Non-pigmented ciliary epithelial cell (primary cell): ENCODE data around the gene PRRT4.

ENCODE experiments used
- DNase-seq: peaks from one replicate; pipeline ENCODE4 v3.0.0-alpha.2; 2010; ENCODE audit warnings: low read depth

PRRT4 gene

DNA sequence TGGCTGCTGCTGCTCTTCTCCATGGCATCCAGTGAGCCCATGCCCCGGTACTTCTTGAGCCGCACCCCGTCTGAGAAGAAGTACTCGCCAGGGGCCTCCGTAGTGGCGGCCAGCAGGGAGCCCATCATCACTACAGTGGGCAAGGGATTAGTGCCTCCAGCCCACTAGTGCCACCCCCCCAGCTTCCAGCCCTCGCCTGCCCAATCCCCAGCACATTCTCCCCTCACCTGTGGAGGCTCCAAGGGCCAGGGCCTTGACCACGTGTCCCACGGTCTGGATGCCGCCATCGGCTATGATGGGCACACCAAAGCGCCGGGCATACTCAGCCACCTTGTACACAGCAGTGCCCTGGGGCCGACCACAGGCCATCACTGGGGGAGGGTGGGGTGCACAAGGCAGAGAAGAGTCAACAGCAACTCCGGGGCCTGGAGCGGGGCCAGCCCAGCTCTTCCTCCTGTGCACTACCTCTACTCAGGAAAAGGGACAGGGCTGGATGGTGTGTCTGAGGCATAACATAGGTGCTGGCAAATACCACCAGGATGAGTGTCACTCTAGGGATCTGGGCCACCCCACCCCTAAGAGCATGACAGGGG, 33.5 kb upstream of the PRRT4 start:
- no peak for DNase-seq

DNA sequence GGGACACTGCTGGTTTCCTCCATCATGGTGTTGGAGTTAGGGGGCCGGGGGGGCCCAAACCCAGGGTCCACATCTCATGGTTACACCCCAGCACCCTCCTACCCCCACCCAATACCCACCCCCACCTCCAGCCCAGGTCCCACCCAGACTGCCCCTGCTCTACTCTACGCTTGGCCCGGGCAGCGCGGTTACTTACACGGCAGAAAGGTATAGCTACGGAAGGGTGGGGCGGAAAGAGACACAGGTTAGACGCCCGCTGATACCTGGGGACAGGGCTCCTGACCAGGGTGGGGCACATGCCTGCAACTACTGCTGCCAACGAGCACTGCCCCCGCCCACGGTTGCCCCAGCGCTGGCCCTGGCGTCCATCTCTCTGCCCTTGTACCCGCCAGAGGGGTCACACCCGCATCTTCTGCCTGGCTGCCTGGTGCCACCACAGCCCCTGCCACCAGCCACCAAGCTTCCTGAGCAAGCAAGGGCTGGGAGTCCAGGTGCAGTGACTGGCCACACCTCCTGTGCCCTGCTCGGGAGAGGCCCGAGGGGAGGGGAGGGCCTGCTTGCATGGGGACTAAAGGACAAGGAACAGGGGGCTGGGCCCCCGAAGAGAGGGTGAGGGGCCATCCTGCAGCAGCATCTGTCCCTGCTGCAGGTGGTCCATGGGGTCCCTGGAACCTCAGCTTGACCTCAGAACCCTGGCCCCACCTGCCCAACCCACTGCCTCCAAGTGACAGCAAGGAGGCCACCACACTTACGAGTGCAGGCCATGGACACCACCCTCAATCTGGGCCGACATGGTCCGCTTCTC, 32.2 kb upstream of the PRRT4 start:
- DNase-seq = no peak

DNA sequence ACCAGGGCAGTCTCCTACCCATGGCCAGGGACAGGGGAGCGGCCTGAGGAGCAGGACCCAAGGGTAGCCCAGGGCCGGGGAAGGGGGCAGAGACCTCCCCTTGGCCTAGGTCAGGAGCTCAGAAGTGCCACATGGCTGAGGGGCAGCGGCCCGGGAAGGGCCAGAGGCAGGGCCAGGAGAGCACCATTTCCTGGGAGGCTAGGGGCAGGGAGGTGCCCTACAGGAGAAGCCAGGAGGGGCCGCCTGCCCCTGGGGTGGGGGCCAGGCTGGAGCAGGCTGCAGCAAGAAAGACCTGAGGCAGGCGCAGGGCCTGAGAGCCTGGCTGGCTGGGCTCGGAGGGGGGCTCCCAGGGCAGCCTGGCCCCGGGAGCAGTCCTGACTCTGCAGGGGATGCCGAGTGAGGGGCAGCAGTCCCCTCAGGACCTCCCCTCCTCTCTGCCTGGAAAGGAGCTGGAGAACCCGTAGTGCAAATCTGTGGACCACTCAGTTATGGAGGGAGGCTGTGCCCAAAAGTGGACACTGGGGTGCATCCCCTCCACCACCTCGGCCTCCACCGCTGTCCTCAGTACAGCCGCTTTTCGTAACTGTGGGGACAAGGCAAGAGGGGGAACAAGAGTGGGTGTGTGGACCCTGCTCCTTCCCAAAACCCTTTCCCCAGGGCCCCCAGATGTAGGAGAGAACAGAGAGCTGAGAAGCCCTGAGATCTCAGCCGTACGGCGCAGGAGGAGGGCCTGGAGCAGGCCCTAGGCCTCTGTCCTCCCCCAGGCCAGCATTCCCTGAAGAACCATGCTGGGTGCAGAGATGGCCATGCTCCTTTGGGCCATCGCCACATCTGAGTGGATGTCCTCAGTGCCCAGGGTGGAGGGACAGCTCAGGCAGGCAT, 31.2 kb upstream of the PRRT4 start:
- DNase-seq = no peak

GRCh38 chr7:128391805-128392204, 30.3 kb upstream of the PRRT4 start:
- no peak for DNase-seq

DNA sequence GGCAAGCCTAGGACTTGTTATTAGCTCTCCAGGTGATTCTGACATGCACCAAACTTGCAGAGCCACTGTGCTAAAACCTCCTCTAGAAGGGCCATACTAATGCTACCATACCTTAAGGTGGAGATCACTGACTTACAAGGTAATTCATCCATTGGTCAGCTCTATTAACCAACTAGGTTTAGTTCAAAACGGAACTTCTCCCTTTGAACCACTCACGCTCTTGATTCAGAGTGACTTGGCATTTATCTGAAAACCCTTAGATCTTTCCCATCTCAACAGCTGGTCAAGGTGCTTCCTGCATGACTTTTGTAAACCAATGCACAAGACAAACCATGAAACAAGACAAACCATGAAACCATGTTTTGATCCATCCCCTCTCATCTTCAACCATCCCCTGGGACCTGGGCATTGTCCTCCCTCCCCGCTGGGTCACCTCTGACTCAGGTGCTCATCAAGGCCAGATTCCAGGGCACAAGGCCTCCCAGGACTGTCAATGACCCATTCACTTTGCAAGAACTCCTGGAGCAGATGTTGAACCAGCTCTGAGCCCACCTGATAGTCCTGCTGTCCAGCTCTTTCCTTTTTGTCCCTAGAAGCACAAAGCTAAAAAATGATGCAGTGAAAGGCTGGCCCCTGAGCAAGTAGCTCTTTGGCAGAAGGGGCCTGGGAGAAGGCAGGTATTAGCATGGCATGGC, 29.5 kb upstream of the PRRT4 start:
- no peak for DNase-seq

GRCh38 chr7:128389618-128390329, 28.3 kb upstream of the PRRT4 start:
- DNase-seq = no peak

DNA sequence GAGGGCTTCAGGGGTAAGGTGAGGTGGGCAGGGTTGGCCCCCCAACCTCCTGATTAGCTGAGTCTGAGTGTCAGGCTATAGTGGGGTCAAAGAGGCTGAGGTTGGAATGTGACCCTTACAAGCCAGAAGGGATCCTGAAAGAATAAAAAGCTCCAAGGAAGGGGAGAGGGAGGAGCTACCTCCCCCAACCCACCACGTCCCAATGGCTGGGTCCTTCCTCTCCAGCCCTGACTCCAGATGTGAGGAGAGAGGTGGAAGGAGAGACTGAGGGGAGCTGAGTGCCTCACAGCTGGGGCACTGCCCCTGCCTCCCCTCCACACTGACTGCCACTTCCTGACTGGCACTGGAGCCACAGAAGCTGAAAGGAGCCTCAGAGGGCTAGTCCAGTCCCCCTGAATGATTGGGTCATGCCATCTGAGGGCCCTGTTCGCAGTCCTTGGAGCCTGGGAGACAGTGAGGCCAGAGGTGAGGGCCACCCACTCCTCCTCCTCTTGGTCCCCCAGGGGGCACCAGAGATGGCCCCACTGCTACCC, 27.7 kb upstream of the PRRT4 start:
- DNase-seq = no peak

DNA sequence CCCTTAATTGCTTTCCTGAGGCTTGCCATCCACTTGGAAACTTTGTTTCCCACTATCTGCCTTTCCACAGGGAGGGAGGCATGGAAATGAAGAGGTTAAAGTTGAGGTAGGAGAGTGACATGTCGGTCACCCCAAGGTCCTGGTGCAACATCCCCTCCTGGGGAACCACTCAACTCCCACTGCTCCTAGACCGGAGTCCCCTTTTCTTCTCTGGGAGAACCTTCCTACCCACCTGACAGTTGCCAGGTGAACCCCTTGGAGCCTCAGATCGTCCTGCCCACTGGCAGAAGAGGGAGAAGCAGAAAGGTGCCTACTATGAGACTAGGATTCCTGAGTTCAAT, 26.6 kb upstream of the PRRT4 start:
- DNase-seq = no peak

DNA sequence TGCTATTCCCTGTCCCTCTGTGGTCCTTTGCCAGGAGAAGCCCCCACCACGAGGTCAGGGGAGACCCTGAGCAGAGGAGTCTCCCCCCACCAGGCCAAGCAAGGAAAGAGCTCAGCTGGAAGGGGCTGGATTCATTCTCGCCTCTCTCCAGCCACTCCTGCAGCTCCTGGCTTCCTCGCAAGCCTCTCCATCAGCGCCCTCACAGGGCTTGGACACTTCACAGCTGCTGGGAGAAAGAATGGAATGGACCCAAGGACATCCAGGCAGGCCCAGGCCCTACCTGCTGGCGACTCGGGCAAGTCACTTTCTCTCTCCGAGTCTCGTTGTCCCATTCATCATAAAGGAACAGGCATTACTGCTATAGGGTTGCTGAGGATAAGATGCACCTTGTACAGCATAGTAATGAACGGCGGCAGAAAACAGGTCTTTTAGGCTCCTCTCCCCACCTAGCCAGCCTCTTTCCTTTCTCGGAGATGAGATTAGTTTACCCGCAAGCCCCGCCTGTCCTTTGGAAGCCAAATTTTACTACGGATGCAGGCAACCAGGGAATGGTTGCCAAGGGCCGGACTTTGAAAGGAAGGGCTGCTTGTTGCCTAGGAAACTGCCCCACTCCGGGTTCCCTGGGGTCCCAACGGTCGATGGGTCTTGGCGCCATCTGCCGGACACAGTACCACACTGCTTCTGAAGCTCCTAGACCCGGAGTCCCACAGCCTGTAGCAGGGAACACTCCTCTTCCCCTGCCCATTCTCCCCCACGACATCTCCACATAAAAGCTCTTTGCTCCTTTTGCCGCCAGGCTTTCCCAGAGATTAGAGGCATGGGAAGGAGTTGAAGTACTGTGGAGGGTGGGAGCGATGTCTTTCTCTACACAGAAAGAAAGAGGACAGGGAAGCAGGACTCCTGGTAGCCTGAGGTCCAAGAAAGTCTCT, 26.0 kb upstream of the PRRT4 start:
- no peak for DNase-seq

GRCh38 chr7:128385988-128386925, 24.8 kb upstream of the PRRT4 start:
- no peak for DNase-seq

DNA sequence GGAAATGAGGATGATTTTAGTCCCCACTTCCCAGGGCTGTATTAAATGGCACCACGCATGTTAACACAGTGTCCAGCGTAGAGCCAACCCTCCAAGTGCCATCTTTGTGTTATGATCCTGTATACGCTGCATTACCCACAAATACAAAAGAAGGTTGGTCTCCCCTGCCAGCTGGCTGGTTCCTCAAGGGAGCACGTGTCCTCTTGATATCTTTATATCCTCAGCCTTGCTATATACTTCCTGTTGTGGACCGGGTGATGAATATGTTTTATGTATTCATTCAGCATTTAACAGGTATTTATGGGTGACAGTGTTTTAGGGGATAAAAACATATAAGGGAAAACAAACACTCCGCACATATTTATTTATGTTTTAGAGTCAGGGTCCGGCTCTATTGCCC, 23.2 kb upstream of the PRRT4 start:
- no peak for DNase-seq

- no peak for DNase-seq
These were observed 22.3 kb upstream of the PRRT4 start for GRCh38 chr7:128383776-128384175.

DNA sequence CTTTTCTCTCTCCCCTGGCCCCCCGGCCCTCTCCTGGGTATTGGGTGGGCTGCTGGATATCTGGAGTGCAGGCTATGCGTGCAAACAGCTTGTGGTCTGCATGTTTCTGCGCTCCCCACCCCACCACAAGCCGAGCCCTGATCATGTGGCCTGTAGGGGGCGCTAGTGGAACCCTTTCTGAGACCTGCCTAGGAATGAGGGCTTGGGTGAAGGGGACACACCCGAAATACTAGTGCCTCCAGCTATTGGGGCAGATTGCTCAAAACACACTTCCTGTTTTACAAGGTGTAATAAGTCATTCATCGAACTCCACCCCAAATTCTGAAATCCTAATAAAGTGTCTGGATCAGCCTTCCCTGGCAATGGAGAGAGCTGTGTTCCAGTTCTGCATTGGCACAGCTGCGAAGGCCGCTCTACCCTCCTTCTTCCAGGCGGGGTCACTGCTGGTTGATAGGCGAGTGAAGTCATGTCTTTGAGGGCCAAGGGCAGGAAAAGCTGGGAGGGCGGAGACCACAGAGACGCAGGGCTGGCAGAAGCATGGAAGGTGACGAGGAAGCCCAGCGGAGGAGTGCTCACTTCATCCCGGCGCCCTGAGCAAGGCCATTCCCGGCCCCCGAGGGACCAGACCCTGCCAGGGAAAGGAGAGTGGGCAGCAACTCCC, 19.8 kb upstream of the PRRT4 start:
- no peak for DNase-seq

DNA sequence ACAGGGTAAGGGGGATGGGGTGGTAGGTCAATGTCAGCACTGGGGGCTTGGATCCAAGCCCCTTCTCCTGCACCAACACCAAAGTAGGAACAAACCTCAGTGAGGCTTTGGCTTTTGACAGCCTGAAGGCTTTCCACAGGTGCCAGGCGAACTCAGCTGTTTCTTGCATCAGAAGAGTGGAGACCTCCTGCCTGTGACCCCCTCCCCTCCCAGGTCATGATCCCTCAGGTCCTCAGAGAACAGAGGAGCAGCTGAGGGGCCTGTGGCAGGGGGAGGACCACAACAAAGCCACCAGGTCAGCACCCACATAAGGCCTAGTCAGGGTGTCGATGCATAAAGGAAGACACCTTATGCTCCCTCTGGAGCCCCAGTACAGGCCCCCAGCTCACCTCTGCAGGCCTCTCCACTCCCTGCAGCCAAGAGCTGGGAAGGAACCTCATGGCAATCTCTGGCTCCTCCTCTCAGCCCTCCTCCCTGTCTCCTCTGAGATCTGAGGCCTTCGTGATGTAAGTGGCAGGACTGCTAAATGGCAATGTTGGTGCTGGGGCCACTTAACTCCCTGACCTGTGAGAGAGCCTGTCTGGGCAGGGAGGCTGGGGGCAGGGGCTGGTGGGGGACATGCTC, 19.1 kb upstream of the PRRT4 start:
- no peak for DNase-seq

- no peak for DNase-seq
These were observed 18.5 kb upstream of the PRRT4 start for GRCh38 chr7:128379900-128380479.

GRCh38 chr7:128378637-128379036, 17.1 kb upstream of the PRRT4 start:
- no peak for DNase-seq

GRCh38 chr7:128376077-128376476, 14.6 kb upstream of the PRRT4 start:
- no peak for DNase-seq

DNA sequence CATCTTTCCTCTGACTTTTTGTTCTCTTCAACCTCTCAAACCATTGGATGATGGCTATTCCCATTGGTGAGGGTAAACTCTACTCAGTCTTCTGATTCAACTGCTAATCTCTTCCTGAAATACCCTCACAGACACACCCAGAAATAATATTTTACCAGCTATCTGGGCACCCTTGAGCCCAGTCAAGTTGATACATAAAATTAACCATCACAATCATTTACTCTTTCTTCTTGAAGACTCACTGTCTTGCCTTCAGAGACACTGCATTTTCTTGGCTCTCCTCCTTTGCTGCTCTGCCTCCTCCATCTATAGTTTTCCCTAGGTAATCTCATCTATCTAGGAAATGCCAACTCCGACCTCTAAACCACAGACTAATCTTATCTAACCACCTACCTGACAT, 12.6 kb upstream of the PRRT4 start:
- no peak for DNase-seq
